GM12801 (cell line): ENCODE measurements around the gene PVALB.

Source experiments
- CTCF ChIP-seq: IDR thresholded peaks from one replicate; pipeline ENCODE4 v1.5.1; 2011; ENCODE audit warnings: control low read depth; ENCODE audit not compliant: insufficient read length; ENCODE audit errors: extremely low read depth

Gene PVALB

GRCh38 chr22:36776722-36777121, 40.1 kb downstream of the PVALB start:
- no peak for TF ChIP-seq CTCF

- no peak for TF ChIP-seq CTCF
These were observed 40.7 kb downstream of the PVALB start, which contains the start of gene IFT27 for GRCh38 chr22:36775964-36776669. Gene IFT27, minus strand, starts transcription at chr22:36776119. Its CDS starts 412 bp downstream, at chr22:36775707.

GRCh38 chr22:36775586-36775963, 41.3 kb downstream of the PVALB start:
- TF ChIP-seq CTCF = no peak

GRCh38 chr22:36773935-36774334, 42.9 kb downstream of the PVALB start:
- TF ChIP-seq CTCF = no peak

- no peak for TF ChIP-seq CTCF
These were observed 44.4 kb downstream of the PVALB start for GRCh38 chr22:36772451-36772850.

- TF ChIP-seq CTCF = no peak
These were observed 45.3 kb downstream of the PVALB start for GRCh38 chr22:36771356-36772063.

GRCh38 chr22:36770513-36771231, 46.2 kb downstream of the PVALB start:
- no peak for TF ChIP-seq CTCF
